Nephron progenitor cell (in vitro differentiated cells): Measurements from ENCODE around the gene FCRLA.

Experiments used
- DNase-seq: peaks from one replicate; pipeline ENCODE4 v3.0.0; 2021
- H3K27ac Mint-ChIP-seq: 2 replicates; pipeline ENCODE4 v1.8.0; 2021; ENCODE audit warnings: mild to moderate bottlenecking, moderate library complexity, mixed read lengths
- H3K27me3 Mint-ChIP-seq: 2 replicates; pipeline ENCODE4 v1.8.0; 2021; ENCODE audit warnings: mild to moderate bottlenecking, low read depth, mixed read lengths; ENCODE audit not compliant: poor library complexity
- H3K36me3 Mint-ChIP-seq: 2 replicates; pipeline ENCODE4 v1.8.0; 2021; ENCODE audit warnings: low read depth, mixed read lengths
- H3K4me1 Mint-ChIP-seq: 2 replicates; pipeline ENCODE4 v1.8.0; 2021; ENCODE audit warnings: mixed read lengths
- H3K4me3 Mint-ChIP-seq: 2 replicates; pipeline ENCODE4 v1.8.0; 2021; ENCODE audit warnings: mild to moderate bottlenecking, moderate library complexity, mixed read lengths
- H3K9me3 Mint-ChIP-seq: 2 replicates; pipeline ENCODE4 v1.8.0; 2021; ENCODE audit warnings: mild to moderate bottlenecking, moderate library complexity, mixed read lengths
- CTCF ChIP-seq: fragments of 200-600 bp; sonication (generic); IDR thresholded peaks from 2 replicates; pipeline ENCODE4 v1.5.0; 2021; ENCODE audit warnings: antibody characterized with exemption

The FCRLA gene

GRCh38 chr1:161702250-161702649, 4.8 kb upstream of the FCRLA start:
- TF ChIP-seq CTCF: no peak
- DNase-seq: no peak
- Mint-ChIP-seq H3K27ac (no peak overlapping the region), H3K27me3 (peaks cover 16% of the 10 kb centered on the region), H3K4me3 (no peak overlapping the region), H3K4me1 (no peaks in the 10 kb centered on the region), H3K9me3 (peaks cover 3% of the 10 kb centered on the region), H3K36me3 (no peaks in the 10 kb centered on the region)

- Mint-ChIP-seq H3K27me3 (peaks cover 17% of the 10 kb centered on the region), H3K9me3 (no peaks in the 10 kb centered on the region), H3K4me3 (no peak overlapping the region), H3K4me1 (peaks cover 8% of the 10 kb centered on the region), H3K27ac (no peak overlapping the region), H3K36me3 (no peaks in the 10 kb centered on the region)
- TF ChIP-seq CTCF: no peak
- DNase-seq: no peak
Observed at GRCh38 chr1:161705537-161705936, 1.5 kb upstream of the FCRLA start.

- H3K36me3 Mint-ChIP-seq: no peaks in the 10 kb centered on the region
- H3K9me3 Mint-ChIP-seq: no peaks in the 10 kb centered on the region
- no peak for TF ChIP-seq CTCF
- peaks cover 20% of the 10 kb centered on the region for H3K27me3 Mint-ChIP-seq
- no peak for DNase-seq
- H3K27ac Mint-ChIP-seq: no peak overlapping the region
- H3K4me1 Mint-ChIP-seq: peaks cover 8% of the 10 kb centered on the region
- no peak overlapping the region for H3K4me3 Mint-ChIP-seq
Observed at GRCh38 chr1:161706113-161706481, 932 bp upstream of the FCRLA start.

- Mint-ChIP-seq H3K4me3 (no peak overlapping the region), H3K36me3 (no peaks in the 10 kb centered on the region), H3K27ac (no peak overlapping the region), H3K4me1 (peaks cover 8% of the 10 kb centered on the region), H3K9me3 (no peaks in the 10 kb centered on the region), H3K27me3 (peaks cover 27% of the 10 kb centered on the region)
- DNase-seq: no peak
- TF ChIP-seq CTCF: no peak
Observed at GRCh38 chr1:161707503-161707902, 474 bp downstream of the FCRLA start.

- H3K27ac Mint-ChIP-seq: no peak overlapping the region
- H3K9me3 Mint-ChIP-seq: no peaks in the 10 kb centered on the region
- TF ChIP-seq CTCF: no peak
- peaks cover 8% of the 10 kb centered on the region for H3K4me1 Mint-ChIP-seq
- DNase-seq: no peak
- no peak overlapping the region for H3K4me3 Mint-ChIP-seq
- peaks cover 32% of the 10 kb centered on the region for H3K27me3 Mint-ChIP-seq
- H3K36me3 Mint-ChIP-seq: no peaks in the 10 kb centered on the region
Observed at GRCh38 chr1:161709373-161709772, 2.3 kb downstream of the FCRLA start.

GRCh38 chr1:161710560-161710959, 3.5 kb downstream of the FCRLA start:
- TF ChIP-seq CTCF: no peak
- DNase-seq: no peak
- no peak overlapping the region for H3K27ac Mint-ChIP-seq
- H3K4me1 Mint-ChIP-seq: peaks cover 16% of the 10 kb centered on the region
- no peaks in the 10 kb centered on the region for H3K36me3 Mint-ChIP-seq
- peaks cover 37% of the 10 kb centered on the region for H3K27me3 Mint-ChIP-seq
- no peak overlapping the region for H3K4me3 Mint-ChIP-seq
- H3K9me3 Mint-ChIP-seq: no peaks in the 10 kb centered on the region
